ENCODE measurements around the gene BPNT1. TPM values are rescaled to one million over a fixed set of nuclear protein-coding genes. Genes with fewer than 3 reads are reported as not detected.

Gene BPNT1
- total and polyA plus RNA-seq, 2 of the 8 experiments (the other 6 are each of a cell fraction or from before 2014, with no cell fraction given), result 13.2 to 16.3 TPM

DNA sequence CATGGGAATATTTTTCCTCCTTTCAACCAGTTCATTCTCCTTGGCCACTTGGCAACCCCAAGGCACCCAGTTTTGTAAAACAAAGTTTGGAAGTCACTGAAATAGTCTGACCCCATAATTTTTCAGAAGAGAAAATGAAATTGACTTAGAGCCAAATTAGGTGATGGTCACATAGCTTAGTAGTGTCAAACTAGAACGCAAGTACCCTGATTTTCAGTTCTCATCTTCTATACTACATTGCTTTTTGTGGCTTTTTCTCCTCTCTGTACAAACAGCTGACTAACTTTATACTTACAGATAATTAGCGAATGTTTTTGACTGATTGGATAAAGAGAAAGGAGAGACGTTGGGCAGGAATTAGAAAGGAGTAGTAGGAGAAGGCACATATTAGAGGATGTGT is 37.5 kb upstream of the BPNT1 start (continued):
- TF ChIP-seq, protein P1, sequence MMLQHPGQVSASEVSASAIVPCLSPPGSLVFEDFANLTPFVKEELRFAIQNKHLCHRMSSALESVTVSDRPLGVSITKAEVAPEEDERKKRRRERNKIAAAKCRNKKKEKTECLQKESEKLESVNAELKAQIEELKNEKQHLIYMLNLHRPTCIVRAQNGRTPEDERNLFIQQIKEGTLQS (IDR thresholded peaks at IDR 0.05; ENCODE audit: insufficient read depth, low read depth, low read length), result no peak
- no peak for TF ChIP-seq BRCA1 (IDR thresholded peaks at IDR 0.05; ENCODE audit: low read depth, low read length)
